ENCODE data around the gene ZNF573. TPM values are rescaled to one million over a fixed set of nuclear protein-coding genes. Genes with fewer than 3 reads are reported as not detected.

Gene ZNF573
- total RNA-seq, 1 experiment from 2014 or later, result 17.5 TPM

DNA sequence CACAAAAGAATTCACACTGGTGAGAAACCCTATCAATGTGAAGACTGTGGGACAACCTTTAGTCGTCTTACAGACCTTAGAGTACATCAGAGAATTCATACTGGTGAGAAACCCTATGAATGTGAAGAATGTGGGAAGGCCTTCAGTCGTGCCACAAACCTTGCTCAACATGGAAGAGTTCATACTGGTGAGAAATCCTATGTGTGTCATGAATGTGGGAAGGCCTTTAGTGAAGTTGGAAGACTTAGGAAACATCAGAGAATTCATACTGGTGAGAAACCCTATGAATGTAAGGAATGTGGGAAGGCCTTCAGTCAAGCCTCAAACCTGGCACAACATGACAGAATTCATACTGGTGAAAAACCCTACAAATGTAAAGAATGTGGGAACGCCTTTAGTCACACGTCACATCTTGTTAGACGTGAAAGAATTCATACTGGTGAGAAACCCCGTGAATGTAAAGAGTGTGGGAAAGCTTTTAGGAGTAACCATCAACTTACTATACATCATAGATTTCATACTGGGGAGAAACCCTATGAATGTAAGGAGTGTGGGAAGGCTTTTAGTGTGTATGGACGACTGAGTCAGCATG lies 24.0 kb upstream of the ZNF573 start:
- Mint-ChIP-seq H3K4me3 (no peak overlapping the region), H3K27me3 (ENCODE audit: low read depth) (peaks cover 2% of the 10 kb centered on the region; the same call in 1 of the 2 replicates), H3K36me3 (ENCODE audit: insufficient read depth in 1 of 3, low read depth in 3 of 3) (peaks cover 8 to 37% (median 15%) of the 10 kb centered on the region in 3 experiments; a peak in 6 of 7 replicates), H3K27ac (no peak overlapping the region), H3K9me3 (peaks cover 81 to 84% of the 10 kb centered on the region in 2 experiments), H3K4me1 (no peaks in the 10 kb centered on the region)
- Histone ChIP-seq H3K4me2 (ENCODE audit: insufficient read depth, insufficient read length, low read length) (no peak overlapping the region), H4K5ac (ENCODE audit: insufficient read length, low read depth, low read length) (no peak overlapping the region), H3K18ac (ENCODE audit: insufficient read length, low read depth, low read length) (no peak overlapping the region), H3K4ac (ENCODE audit: low read depth, low read length) (no peak overlapping the region), H3K27ac (ENCODE audit: insufficient read length, low read depth, low read length) (no peak overlapping the region), H4K8ac (replicated peaks; ENCODE audit: insufficient read length, low read depth, low read length) (no peak overlapping the region), H2BK20ac (ENCODE audit: low read depth, low read length, poor library complexity, severe bottlenecking) (no peak overlapping the region), H2BK15ac (ENCODE audit: low read depth, low read length) (no peak overlapping the region), H3K27me3 (ENCODE audit: insufficient read depth, low read length) (no peaks in the 10 kb centered on the region), H3T11ph (ENCODE audit: low read length) (no peak overlapping the region), H3K14ac (ENCODE audit: insufficient read depth, low read length) (no peak overlapping the region), H2BK5ac (ENCODE audit: insufficient read length, low read length) (no peak overlapping the region), H2BK120ac (ENCODE audit: low read depth, low read length, poor library complexity, severe bottlenecking) (no peak overlapping the region), H4K91ac (ENCODE audit: insufficient read length, low read depth, low read length) (no peak overlapping the region), H3K79me2 (ENCODE audit: insufficient read depth, low read length) (no peaks in the 10 kb centered on the region), H4K20me1 (ENCODE audit: control insufficient read depth, insufficient read depth, insufficient read length) (no peaks in the 10 kb centered on the region), H3K23me2 (ENCODE audit: insufficient read length, low read depth, low read length, poor library complexity, severe bottlenecking) (no peaks in the 10 kb centered on the region), H3K79me1 (ENCODE audit: insufficient read depth, low read depth, low read length, poor library complexity, severe bottlenecking) (no peaks in the 10 kb centered on the region), H3K4me1 (ENCODE audit: insufficient read depth, low read length) (no peaks in the 10 kb centered on the region), H2AK5ac (ENCODE audit: insufficient read length, low read length) (no peak overlapping the region), H3K9me3 (ENCODE audit: control insufficient read depth, low read depth, low read length) (peaks cover 55% of the 10 kb centered on the region), H3K23ac (ENCODE audit: insufficient read length, low read depth, low read length) (no peak overlapping the region), H3K56ac (ENCODE audit: insufficient read length, low read depth, low read length) (no peak overlapping the region), H3K9ac (ENCODE audit: extremely low read depth, insufficient read length, low read length) (no peak overlapping the region), H2BK12ac (ENCODE audit: insufficient read length, low read depth, low read length) (no peak overlapping the region), H2AFZ (ENCODE audit: low read length) (no peak overlapping the region)
- TF ChIP-seq, protein P1, sequence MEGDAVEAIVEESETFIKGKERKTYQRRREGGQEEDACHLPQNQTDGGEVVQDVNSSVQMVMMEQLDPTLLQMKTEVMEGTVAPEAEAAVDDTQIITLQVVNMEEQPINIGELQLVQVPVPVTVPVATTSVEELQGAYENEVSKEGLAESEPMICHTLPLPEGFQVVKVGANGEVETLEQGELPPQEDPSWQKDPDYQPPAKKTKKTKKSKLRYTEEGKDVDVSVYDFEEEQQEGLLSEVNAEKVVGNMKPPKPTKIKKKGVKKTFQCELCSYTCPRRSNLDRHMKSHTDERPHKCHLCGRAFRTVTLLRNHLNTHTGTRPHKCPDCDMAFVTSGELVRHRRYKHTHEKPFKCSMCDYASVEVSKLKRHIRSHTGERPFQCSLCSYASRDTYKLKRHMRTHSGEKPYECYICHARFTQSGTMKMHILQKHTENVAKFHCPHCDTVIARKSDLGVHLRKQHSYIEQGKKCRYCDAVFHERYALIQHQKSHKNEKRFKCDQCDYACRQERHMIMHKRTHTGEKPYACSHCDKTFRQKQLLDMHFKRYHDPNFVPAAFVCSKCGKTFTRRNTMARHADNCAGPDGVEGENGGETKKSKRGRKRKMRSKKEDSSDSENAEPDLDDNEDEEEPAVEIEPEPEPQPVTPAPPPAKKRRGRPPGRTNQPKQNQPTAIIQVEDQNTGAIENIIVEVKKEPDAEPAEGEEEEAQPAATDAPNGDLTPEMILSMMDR (conservative IDR thresholded peaks at IDR 0.05), result no peak
- no peak for DNase-seq
- WGBS (ENCODE audit: extremely low coverage, insufficient read length, low lambda C conversion rate), result no CpG with 5 or more reads among the region's 7 CpGs

Measured in H9 (cell line).